Mesenchymal stem cell (in vitro differentiated cells and primary cell): Measurements from ENCODE around the gene ZC3H14.
A peak's percentile ranks its signal among the peaks of the same experiment; 100 is the strongest.

Source experiments
- DNase-seq: peaks from one replicate; pipeline ENCODE4 v3.0.0-alpha.2; 2013
- H2AFZ ChIP-seq: one replicate; pipeline ENCODE4 v1.6.1; 2013; ENCODE audit warnings: low read depth, mild to moderate bottlenecking, control low read depth, inconsistent platforms, low read length, moderate library complexity
- H2AK5ac ChIP-seq: 2 replicates; pipeline ENCODE4 v1.6.1; 2013; ENCODE audit warnings: low read length, moderate library complexity, mild to moderate bottlenecking, inconsistent platforms; ENCODE audit not compliant: severe bottlenecking
- H2BK120ac ChIP-seq: one replicate; pipeline ENCODE4 v1.6.1; 2013; ENCODE audit warnings: low read depth, mild to moderate bottlenecking, inconsistent platforms, low read length, moderate library complexity
- H2BK12ac ChIP-seq, 2 experiments: one replicate each; pipeline ENCODE4 v1.6.1; 2013; ENCODE audit warnings: inconsistent platforms in 2 of 2, low read length in 2 of 2, mild to moderate bottlenecking in 2 of 2, moderate library complexity in 2 of 2, control low read depth in 1 of 2
- H2BK15ac ChIP-seq: one replicate; pipeline ENCODE4 v1.6.1; 2013; ENCODE audit warnings: mild to moderate bottlenecking, low read depth, inconsistent platforms; ENCODE audit not compliant: poor library complexity, severe bottlenecking
- H2BK5ac ChIP-seq: 2 replicates; pipeline ENCODE4 v1.6.1; 2013; ENCODE audit warnings: low read depth, mild to moderate bottlenecking, low read length, control low read depth, inconsistent platforms; ENCODE audit not compliant: poor library complexity, severe bottlenecking
- H3K14ac ChIP-seq, 2 experiments: one replicate each; pipeline ENCODE4 v1.6.1; 2013; ENCODE audit warnings: inconsistent platforms in 2 of 2, low read length in 2 of 2, control low read depth in 1 of 2, mild to moderate bottlenecking in 1 of 2, moderate library complexity in 1 of 2
- H3K18ac ChIP-seq, 2 experiments: one replicate each; pipeline ENCODE4 v1.6.1; 2013; ENCODE audit warnings: inconsistent platforms in 2 of 2, low read length in 2 of 2, control low read depth in 1 of 2, low read depth in 1 of 2, mild to moderate bottlenecking in 1 of 2
- H3K23ac ChIP-seq, 2 experiments: one replicate each; pipeline ENCODE4 v1.6.1; 2013; ENCODE audit warnings: inconsistent platforms in 2 of 2, low read length in 2 of 2, mild to moderate bottlenecking in 2 of 2, moderate library complexity in 2 of 2, control low read depth in 1 of 2
- H3K27ac ChIP-seq: 2 replicates; pipeline ENCODE4 v1.5.1; 2013; ENCODE audit warnings: mild to moderate bottlenecking, moderate library complexity, low read length, control low read depth, inconsistent platforms; ENCODE audit not compliant: poor library complexity, severe bottlenecking
- H3K27me3 ChIP-seq, 2 experiments: 2 replicates each; pipeline versions ENCODE4 v1.6.1 to v1.7.0; 2013; ENCODE audit warnings: low read length in 2 of 2, mild to moderate bottlenecking in 2 of 2, moderate library complexity in 2 of 2, control low read depth in 1 of 2, inconsistent platforms in 1 of 2; ENCODE audit not compliant: control insufficient read depth in 1 of 2, insufficient read depth in 1 of 2
- H3K36me3 ChIP-seq, 2 experiments: 2 replicates each; pipeline versions ENCODE4 v1.6.1 to v1.7.0; 2013; ENCODE audit warnings: low read length in 2 of 2, control low read depth in 1 of 2, inconsistent platforms in 1 of 2, low read depth in 1 of 2, mild to moderate bottlenecking in 1 of 2; ENCODE audit not compliant: insufficient read depth in 2 of 2, control insufficient read depth in 1 of 2
- H3K4ac ChIP-seq, 2 experiments: one replicate each; pipeline ENCODE4 v1.6.1; 2013; ENCODE audit warnings: inconsistent platforms in 2 of 2, low read length in 2 of 2, mild to moderate bottlenecking in 2 of 2, moderate library complexity in 2 of 2, control low read depth in 1 of 2, low read depth in 1 of 2
- H3K4me1 ChIP-seq: 2 replicates; pipeline ENCODE4 v1.6.1; 2013; ENCODE audit warnings: low read depth, low read length, control low read depth; ENCODE audit not compliant: control insufficient read depth, insufficient read depth
- H3K4me2 ChIP-seq: 2 replicates; pipeline ENCODE4 v1.6.1; 2013; ENCODE audit warnings: low read length, mild to moderate bottlenecking, inconsistent platforms; ENCODE audit not compliant: poor library complexity, severe bottlenecking
- H3K4me3 ChIP-seq, 2 experiments: 2 replicates each; pipeline versions ENCODE4 v1.5.1 to v1.7.0; 2013; ENCODE audit warnings: low read length in 2 of 2, mild to moderate bottlenecking in 2 of 2, control low read depth in 1 of 2, low read depth in 1 of 2; ENCODE audit not compliant: insufficient read depth in 1 of 2
- H3K79me1 ChIP-seq: replicated peaks from 2 replicates; pipeline ENCODE4 v1.6.1; 2013; ENCODE audit warnings: mild to moderate bottlenecking, control low read depth, low read length, inconsistent platforms; ENCODE audit not compliant: poor library complexity, severe bottlenecking
- H3K9ac ChIP-seq: 2 replicates; pipeline ENCODE4 v1.7.0; 2013; ENCODE audit warnings: mild to moderate bottlenecking, low read length, moderate library complexity
- H3K9me3 ChIP-seq: 2 replicates; pipeline ENCODE4 v1.7.0; 2013; ENCODE audit warnings: mild to moderate bottlenecking, low read length; ENCODE audit not compliant: control insufficient read depth
- H4K8ac ChIP-seq: one replicate; pipeline ENCODE4 v1.6.1; 2013; ENCODE audit warnings: inconsistent platforms, mild to moderate bottlenecking, low read length, moderate library complexity
- H4K91ac ChIP-seq: one replicate; pipeline ENCODE4 v1.6.1; 2013; ENCODE audit warnings: mild to moderate bottlenecking, low read length, inconsistent platforms
- WGBS: methylation state at CpG from one replicate; pipeline ENCODE4 v1.1.7; 2013; ENCODE audit warnings: mixed read lengths; 5-methylcytosine and 5-hydroxymethylcytosine counted together

Gene ZC3H14

DNA sequence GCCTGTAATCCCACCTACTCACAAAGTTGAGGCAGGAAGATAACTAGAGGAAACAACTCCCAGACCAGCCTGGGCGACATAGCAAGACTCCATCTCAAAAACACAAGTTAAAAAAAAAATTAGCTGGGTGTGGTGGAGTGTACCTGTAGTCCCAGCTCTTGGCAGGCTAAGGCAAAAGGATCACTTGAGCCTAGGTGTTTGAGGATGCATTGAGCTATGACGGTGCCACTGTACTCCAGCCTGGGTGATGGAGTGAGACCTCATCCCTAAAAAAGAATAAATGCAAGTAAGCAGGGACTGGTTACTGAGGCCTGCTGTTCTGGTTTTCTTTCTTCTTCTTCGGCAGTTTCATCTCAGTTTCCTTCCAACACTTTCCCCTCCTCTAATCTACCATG, 15.5 kb upstream of the ZC3H14 start:
- no peak overlapping the region for H3K27ac ChIP-seq
- no peak overlapping the region for H3K4me2 ChIP-seq
- no peak overlapping the region for H3K14ac ChIP-seq
- H3K79me1 ChIP-seq = peaks cover 30% of the 10 kb centered on the region
- no peak overlapping the region for H2AFZ ChIP-seq
- no peaks in the 10 kb centered on the region for H3K9me3 ChIP-seq
- no peak overlapping the region for H2BK120ac ChIP-seq
- H3K36me3 ChIP-seq = peaks cover 31 to 32% of the 10 kb centered on the region in 2 experiments
- H4K91ac ChIP-seq = no peak overlapping the region
- H3K9ac ChIP-seq = no peak overlapping the region
- no peak for DNase-seq
- H3K4me1 ChIP-seq = peaks cover 10% of the 10 kb centered on the region
- no peak overlapping the region for H2BK15ac ChIP-seq
- 100% methylated on average over 2 of the region's 3 CpGs for WGBS
- no peak overlapping the region for H3K18ac ChIP-seq
- no peak overlapping the region for H3K23ac ChIP-seq
- no peak overlapping the region for H3K4ac ChIP-seq
- no peak overlapping the region for H3K4me3 ChIP-seq
- H2BK5ac ChIP-seq = no peak overlapping the region
- no peak overlapping the region for H2BK12ac ChIP-seq
- no peak overlapping the region for H4K8ac ChIP-seq
- no peak overlapping the region for H2AK5ac ChIP-seq
- H3K27me3 ChIP-seq = no peaks in the 10 kb centered on the region

DNA sequence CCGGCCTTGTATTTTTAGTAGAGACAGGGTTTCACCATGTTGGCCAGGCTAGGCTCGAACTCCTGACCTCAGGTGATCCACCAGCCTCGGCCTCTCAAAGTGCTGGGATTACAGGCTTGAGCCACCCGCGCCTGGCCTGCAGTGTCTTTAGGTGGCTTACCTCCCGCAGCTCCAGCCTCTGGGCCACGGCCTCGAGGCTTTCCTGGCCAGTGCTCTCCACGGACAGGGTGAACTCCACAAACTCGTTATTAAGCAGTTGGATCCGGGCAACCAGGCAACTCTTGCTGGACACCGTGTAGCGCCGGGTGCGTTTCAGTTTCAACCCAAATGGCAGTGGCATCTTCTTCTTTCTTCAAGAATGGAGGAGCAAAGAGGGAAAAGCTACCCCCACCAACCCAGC, 12.8 kb upstream of the ZC3H14 start:
- Histone ChIP-seq H2BK120ac (no peak overlapping the region), H3K36me3 (peaks cover 31% of the 10 kb centered on the region in 2 experiments), H3K4me3 (no peak overlapping the region), H3K4ac (no peak overlapping the region), H3K9ac (no peak overlapping the region), H4K91ac (no peak overlapping the region), H3K4me1 (peaks cover 10% of the 10 kb centered on the region), H3K27me3 (no peaks in the 10 kb centered on the region), H3K18ac (no peak overlapping the region), H2BK12ac (no peak overlapping the region), H4K8ac (no peak overlapping the region), H2AFZ (no peak overlapping the region), H3K27ac (no peak overlapping the region), H3K4me2 (no peak overlapping the region), H3K79me1 (peaks cover 29% of the 10 kb centered on the region), H3K23ac (no peak overlapping the region), H2BK5ac (no peak overlapping the region), H2BK15ac (no peak overlapping the region), H3K14ac (no peak overlapping the region), H3K9me3 (no peaks in the 10 kb centered on the region), H2AK5ac (no peak overlapping the region)
- no peak for DNase-seq
- WGBS = 98% methylated on average over 15 of the region's 15 CpGs

DNA sequence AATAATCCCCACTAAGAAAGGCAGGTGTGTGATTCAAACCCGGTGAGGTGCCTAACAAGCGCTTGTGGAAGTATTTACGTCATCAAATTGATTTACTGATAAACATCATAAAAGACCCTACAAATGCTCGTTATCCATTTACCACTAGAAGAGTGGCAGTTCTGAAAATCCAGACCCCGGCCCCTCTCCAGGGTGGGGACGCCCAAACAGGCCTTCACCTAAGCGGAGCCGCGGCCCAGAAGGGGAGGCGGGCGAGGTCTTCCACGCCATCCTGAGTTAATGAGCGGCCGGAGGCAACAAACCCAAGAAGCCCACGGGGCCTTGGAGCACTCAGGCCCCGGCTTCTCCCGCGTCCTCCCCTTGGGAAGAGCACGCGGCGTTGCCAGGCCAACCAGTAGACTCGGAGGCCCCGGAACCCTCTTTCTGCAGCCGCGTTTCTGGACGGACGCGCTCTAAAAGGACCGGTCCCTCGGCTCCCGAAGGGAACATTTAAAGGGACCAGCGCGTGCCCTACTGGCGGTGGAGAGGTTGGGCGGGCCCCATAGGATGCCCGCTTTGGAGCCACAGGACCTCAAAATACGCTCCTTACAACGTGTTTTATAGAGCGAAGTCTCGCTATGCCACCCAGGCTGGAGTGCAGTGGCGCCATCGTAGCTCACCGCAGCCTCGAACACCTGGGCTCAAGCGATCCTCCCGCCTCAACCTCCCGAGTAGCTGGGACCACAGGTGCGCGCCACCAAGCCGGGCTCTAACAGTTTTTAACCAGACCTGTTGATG, 11.6 kb upstream of the ZC3H14 start:
- Histone ChIP-seq H2BK120ac (no peak overlapping the region), H2AK5ac (no peak overlapping the region), H4K91ac (no peak overlapping the region), H3K14ac (no peak overlapping the region), H3K9ac (peak overlapping the region; percentile 96), H4K8ac (peak overlapping the region; percentile 59), H3K27ac (no peak overlapping the region), H2BK5ac (no peak overlapping the region), H2BK12ac (no peak overlapping the region), H2AFZ (no peak overlapping the region), H3K23ac (no peak overlapping the region), H3K36me3 (peaks cover 28% of the 10 kb centered on the region in 2 experiments), H3K4me3 (peak overlapping the region; percentile 43 to 95), H3K4me2 (peak overlapping the region; percentile 68), H3K4me1 (peaks cover 10% of the 10 kb centered on the region), H3K9me3 (no peaks in the 10 kb centered on the region), H3K79me1 (peaks cover 27% of the 10 kb centered on the region), H2BK15ac (no peak overlapping the region), H3K27me3 (no peaks in the 10 kb centered on the region), H3K18ac (no peak overlapping the region), H3K4ac (no peak overlapping the region)
- peak; percentile 78 for DNase-seq
- WGBS = 58% methylated on average over 50 of the region's 50 CpGs

DNA sequence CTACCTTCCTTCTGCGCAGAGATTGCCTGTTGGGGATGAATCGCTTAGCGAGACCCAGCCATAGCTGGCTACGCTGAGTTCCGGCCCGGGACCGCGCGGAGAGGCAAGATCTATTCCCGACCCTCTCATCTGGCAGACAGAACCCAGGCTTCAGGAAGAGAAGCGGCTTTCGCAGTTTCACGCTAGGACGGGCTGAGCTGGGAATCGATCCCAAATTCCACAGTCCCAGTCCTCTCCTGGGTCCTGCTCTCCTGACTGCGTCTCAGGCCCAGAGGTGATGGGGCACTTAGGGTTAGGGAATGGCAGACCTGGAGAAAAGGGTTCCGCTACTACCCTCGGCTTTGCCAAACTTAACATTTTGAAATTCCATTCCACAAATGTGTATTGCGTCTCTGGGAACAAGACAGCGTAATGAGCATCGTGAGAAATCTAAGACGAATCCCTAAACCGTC, 10.8 kb upstream of the ZC3H14 start:
- no peaks in the 10 kb centered on the region for H3K9me3 ChIP-seq
- peak overlapping the region in 1 of 2 experiments; percentile 95 for H3K4me3 ChIP-seq
- H3K27ac ChIP-seq = no peak overlapping the region
- no peak overlapping the region for H2BK5ac ChIP-seq
- H2BK15ac ChIP-seq = no peak overlapping the region
- H3K14ac ChIP-seq = no peak overlapping the region
- no peaks in the 10 kb centered on the region for H3K27me3 ChIP-seq
- 79% methylated on average over 22 of the region's 23 CpGs for WGBS
- H4K8ac ChIP-seq = peak overlapping the region; percentile 53
- peak overlapping the region in 1 of 2 experiments; percentile 32 for H2BK12ac ChIP-seq
- peak overlapping the region; percentile 96 for H3K9ac ChIP-seq
- peaks cover 10% of the 10 kb centered on the region for H3K4me1 ChIP-seq
- no peak overlapping the region for H3K18ac ChIP-seq
- peak overlapping the region in 1 of 2 experiments; percentile 9 for H3K23ac ChIP-seq
- H4K91ac ChIP-seq = no peak overlapping the region
- DNase-seq = peak; percentile 23
- no peak overlapping the region for H2BK120ac ChIP-seq
- H3K79me1 ChIP-seq = peaks cover 27% of the 10 kb centered on the region
- H3K4me2 ChIP-seq = no peak overlapping the region
- H2AFZ ChIP-seq = no peak overlapping the region
- no peak overlapping the region for H2AK5ac ChIP-seq
- H3K36me3 ChIP-seq = peaks cover 22 to 28% of the 10 kb centered on the region in 2 experiments
- H3K4ac ChIP-seq = no peak overlapping the region
